Activated CD4-positive, alpha-beta T cell treated with anti-CD3 and anti-CD28 coated beads for 1 hour (primary cell): ENCODE data around the gene SYNC.

Source experiments
- DNase-seq: peaks from one replicate; pipeline ENCODE4 v3.0.0-alpha.2; 2020

SYNC gene

DNA sequence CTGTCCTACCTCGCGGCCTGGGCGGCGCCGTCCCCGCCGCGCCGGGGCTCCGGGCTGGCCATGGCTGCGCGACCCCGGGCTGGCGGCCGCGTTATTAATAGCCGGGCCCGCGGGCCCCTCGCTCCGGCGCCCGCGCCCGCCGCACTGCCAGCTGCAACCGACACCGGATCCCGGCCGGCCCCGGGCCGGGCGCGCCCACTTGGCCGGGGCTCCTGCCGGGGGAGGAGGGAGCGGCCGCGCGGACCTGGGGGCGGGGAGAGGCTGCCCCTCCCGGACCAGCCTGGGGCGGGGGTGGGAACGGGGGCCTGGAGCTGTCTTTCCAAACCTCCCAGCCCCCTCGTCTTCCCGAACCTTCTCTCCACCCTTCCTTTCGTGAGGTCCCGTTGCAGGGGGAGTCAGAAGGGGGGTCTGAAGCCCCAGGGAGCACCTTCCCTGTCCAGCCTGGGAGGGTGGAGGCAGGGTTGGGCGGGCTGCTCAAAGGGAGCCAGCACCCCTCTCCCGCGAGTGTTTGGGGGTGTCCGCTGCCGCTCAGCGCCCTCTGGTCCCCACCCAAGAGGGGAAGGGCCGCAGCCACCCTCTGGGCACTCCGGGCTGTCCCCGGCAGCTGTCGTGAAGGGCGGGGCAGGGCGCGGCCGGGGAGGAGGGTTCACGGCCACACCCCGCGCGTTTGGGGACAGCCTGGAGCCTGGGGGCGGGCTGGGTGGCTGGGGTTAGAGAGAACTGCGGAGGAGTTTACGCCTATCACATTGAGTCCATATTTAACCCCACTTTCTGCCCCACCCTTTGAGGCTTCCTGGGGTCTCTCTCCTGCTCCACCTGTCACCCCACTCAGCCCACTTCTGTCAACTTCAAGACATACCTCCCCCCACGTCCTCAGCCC, at the start of gene SYNC:
Gene SYNC, minus strand, starts transcription at position 172 of the 880 bp plus-strand sequence. Its CDS starts 110 bp downstream, at position 62.
- no peak for DNase-seq

DNA sequence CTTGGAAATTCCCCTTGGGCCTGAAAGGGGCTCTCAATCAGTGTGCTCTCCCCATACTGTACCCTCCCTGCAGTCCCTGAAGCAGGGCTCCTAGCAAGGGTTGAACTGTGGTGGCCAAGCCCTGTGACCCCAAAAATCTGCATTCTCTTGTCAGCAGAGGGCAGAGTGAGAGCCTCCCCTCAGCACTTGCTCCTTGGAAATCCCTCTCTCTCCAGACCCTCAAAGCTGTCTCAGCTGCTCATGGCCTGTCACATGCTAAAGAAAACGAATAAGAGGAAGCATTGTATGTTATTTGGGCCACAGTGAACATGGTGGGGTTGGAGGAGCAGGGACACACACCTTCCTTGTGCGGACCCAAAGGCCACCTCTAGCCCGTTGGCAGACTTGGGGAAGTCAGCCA, 47.2 kb upstream of the SYNC start:
- no peak for DNase-seq

DNA sequence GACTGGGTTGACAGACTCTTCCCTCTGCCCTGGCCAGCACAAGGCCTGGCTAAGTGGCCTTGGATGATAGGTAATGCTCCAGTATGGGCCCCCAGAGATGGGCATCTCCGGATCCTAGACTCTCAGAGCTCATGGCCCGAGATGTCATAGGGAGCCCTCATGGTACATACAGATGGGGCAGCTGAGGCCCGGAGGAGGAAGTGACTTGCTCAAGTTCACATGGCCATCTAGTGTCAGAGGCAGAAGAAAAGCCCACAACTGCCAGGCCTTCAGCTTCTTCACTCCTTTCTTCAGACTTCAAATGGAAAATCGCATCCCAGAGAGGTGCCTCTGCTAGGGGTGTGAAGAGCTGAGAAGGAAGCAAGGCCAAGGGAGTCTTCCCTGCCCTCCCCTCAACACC, 46.8 kb upstream of the SYNC start:
- no peak for DNase-seq

DNA sequence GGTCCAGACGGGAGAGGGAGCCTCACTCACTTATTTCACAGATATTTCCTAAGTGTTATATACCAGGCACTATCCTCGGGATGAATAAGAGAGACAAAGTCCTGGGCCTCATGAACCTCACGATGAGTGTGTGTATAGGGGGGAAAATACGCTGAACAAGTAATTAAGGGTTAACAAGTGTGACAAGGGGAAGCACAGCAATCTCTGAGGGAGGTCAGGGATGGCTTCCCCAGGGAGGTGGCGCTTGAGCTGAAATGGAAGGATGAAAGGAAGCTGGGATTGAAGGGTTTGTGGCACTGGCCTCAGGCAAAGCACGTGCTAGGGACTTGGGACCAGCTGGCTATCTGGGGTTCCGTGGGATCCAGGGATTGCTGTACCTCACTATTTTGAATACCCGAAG, 46.4 kb upstream of the SYNC start:
- DNase-seq: no peak

DNA sequence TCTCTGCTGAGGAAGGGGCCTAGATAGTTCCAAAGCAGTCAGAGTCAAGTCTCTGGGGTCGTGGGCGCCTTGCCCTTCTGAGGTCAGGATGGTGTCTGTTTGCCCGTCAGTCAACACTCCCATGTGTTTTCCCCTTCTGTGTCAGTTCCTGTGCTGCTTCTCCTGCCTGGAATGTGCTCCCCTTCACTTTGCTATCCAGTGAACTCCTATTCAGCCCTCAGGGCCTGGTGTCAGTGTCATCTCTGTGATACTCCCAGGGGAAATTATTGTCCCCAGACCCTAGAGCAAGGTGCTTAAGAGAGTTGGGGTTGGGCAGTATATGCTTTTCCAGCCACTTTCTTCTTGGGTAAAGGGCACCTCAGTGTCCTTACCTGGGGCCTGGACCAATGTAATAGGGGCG, 45.8 kb upstream of the SYNC start:
- no peak for DNase-seq

DNA sequence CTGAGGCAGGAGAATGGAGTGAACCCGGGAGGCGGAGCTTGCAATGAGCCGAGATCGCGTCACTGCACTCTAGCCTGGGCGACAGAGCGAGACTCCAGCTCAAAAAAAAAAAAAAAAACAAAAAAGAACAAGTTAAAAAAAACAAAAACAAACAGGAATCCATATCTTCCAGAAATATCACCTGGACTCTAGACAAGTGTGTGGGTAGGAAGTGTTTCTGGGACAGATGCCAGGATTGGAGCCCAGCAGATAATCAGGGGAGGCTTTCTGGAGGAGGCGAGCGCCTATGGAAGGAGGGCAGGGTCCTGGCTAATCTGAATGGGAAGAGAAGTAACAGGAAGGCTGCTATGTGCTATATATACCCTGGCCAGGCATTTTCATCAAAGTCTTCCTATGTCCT, 43.6 kb upstream of the SYNC start:
- no peak for DNase-seq

DNA sequence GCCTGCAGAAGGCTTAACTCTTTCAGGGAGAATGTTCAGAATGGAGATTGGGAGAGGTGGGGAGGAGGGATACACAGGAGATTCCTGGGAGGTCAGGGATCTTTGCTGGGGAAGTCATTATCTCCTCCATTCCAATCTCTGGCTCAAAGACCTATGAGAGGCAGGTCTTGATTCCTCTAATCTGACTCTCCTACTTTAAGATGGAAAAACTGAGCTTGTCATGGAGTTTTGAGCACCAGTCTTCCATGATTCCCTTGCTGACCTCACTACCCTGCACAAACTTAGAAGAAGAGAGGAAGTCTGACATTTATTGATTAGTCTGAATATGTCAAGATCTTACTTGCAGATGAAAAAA, 41.5 kb upstream of the SYNC start:
- DNase-seq: no peak

DNA sequence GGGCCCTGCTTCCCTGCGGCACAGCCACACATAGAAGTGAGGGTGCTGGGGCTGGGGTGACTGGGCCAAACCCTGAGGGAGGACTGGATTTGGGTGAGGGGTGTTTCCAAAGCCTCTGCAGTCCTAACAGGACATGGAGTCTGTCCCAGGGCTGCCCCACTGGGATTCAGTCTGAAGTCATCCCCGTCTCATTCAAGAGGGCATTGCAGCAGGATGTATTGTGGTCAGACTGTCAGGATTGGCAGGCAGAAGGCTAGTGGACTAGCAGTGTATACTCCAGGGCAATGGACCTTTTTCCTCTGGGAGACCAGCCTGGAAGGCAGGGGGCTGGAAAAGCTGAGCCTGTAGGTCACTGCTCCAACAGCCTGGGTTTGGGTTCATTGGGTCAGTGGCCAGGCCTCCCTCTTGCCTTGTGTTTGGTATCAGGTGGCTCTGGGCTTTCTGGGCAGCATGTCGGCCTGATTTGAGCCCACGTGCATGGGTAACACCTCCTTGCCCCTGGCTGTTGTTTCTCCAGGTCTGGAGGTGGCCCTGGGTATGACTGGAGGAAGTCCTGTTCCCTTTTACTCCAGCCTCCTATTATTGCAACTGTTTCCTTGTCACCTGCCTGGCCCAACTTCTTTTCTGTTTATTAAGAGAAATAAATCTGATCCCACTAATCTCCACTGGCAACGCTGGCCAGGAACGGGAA, 41.0 kb upstream of the SYNC start:
- no peak for DNase-seq

DNA sequence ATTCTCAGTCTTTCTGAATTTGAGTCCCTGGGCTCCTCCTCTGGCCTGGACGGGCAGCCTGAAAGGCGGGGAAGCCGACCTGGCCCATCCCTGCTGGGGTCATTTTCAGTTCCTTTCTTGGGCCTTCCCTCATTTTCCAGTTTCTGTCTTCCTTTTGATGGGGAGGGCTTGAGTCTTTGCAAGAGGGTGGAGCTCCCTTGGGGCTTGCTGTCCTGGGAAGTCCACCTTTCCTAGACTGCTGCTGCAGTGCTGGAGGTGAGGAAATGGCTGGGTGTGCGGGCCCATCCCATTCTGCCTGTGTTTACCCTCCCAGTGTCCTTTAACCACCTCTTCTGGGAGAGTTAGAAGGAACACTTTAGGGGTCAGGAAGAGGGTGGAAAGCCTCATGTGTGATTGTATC, 40.4 kb upstream of the SYNC start:
- DNase-seq: no peak

DNA sequence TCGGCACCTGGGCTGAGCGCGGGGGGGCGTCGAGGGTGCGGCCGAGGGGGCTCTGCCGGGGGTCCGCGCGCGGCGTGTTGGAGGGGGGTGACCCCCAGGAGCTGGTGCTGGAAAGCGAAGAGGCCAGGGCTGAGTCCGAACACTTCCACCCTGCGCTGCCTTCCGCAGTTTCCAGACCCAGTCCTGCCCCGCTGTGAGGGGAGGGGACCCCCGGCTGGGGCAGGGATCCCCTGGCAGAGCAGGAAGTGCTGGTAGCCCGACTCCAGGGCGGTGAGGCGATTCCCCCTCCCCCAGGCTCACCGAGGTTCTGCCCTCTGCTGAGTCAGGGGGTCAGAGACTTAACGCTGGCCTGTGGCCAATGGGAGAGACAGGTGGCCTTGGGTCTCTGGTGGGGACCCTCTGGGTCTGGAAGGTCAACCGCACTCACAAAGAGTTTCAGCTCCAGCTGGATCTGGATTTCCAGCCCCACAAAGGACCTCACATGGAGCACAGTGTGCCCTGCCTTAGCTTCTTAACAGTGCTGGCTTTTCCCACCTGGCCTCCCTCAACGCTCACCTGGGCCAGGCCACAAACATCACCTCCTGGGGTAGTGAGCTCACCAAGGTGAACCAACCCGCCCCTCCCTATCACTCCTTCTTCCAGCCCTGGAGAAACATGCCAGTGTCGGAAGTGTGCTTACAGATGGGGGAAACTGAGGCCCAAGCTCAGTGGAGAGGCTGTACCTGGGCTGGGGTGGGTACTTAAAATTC, 39.8 kb upstream of the SYNC start:
- DNase-seq: no peak

DNA sequence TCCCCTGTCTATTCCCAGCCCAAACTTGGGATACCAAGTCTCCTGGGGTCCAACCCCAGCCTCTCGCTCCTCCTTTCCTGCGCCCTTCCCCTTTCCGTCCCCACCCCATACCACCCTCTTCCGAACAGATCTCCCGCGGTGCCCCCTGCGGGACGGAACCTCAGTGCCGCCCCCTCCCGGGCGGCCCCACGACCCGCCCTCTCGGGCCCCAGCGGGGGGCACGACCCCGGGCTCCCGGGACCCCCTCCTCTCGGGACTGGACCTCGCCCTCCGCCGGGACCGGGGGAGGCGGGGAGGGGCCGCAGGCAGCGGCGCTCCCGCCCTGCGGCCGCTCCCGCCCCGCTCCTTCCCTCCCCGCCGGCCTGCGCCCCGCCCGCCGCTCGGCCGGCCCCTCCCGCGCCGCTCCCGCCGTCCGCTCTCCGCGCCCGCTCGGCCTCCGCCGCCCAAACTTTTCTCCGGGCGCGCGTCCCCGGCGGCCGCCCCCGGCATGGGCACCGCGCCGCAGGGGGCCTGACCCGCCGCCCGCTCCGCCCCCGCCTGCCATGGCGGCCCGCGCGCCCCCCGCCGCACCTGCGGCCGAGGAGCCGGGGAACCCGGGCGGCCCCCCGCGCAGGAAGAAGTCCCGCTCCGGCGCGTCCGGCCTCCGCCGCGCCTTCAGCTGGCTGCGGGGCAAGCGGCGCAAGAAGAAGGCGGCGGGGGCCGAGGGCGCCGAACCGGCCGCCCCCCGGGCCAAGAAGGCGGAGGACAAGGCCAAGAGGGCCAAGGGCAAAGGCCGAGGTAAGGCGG, 39.0 kb upstream of the SYNC start:
- DNase-seq: no peak

DNA sequence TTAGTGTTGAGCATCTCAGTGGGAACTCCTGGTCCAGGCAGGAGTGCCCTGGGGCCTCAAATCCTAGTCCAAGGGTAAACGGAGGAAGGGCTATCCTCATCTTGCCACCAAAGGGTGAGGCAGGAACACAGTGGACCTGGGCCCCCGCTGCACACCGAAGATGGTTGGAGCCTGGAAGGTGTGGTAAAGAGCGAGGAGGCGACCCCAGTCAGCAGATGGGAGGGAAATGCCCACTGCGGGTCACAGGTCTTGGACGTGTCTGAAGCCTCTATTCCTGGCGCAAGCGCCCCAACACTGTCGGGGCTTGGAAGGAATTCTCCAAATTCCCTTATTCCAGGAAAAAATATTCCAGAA, 38.5 kb upstream of the SYNC start:
- DNase-seq: no peak

DNA sequence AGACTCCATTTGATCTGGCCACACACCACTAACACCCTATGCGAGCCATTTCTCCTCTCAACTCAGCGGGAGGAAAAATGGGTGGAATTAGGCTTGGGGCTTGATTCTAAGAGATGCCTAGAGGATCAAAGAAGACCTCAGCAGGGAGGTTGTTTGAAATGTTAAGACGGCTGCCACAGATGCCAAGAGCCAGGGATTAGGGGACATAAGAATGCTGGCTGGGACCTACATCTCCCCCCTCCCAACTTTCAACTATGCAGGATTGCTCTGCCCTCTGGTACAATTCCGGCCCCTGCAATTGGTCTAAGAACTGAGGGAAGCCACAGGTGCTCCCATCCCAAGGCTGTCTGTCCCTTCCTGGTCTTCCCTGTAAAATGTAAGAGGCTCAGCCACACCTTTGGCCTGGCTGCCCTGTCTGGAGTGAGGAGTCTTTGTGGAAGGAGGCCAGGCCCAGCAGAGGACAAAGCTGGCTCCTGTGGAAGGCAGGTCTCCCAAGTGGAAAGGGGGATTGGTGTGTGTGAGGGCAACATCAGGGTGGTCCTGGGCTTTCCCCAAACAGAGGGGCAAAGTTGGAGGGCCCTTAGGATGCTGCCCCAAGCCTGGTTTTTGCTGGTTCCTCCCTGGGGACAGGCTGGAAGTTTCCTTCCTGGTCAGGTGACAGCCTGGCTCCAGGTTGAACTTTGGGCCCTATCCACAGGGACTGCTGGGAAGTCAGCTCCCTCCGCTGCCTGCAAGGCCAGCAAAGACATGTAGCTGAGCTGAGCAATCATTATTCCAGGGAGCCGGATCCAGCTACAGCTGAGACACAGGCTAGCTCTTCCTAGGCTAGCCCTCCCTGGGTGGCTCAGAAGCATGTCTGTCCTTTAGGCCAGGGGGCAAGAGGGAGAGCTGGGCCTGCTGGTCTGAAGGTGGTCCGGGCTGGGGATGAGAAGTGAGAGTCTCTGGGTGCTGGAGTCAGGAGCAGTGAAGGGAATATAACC, 34.5 kb upstream of the SYNC start:
- DNase-seq: no peak

DNA sequence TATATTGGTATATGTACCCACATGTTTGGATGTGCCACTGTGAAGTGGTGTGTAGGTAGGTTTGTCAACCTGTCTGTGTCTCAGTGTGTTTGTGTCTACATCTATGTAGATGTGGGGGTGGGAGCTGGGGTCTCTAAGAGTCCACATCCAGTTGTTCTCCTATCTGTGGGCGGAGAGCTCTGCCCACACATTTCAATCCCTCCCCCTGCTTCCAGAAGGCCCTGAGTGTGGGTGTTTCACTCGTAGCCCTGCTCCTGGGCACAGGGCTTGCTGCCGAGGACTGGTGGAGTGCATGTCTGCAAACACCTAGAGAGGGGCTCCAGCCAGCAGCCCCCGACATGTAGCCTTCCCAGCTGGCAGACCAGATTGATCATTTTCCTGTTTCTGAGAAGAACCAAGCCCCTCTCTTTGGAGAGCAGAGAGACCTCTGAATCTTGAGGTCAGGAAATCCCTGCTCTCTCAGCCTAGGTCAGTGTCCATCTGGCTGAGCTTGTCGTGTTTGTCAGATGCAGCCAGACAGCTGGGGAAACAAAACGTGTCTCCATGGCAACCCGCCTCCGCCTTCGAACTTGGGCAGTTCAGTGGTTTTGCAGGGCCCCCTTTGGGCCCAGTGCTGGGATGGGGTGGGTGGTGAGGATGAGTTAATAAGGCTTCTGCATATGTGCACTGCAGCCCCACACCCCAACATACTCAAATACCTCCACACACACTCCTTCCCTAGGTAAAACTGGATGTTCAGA, 31.2 kb upstream of the SYNC start:
- DNase-seq: no peak

DNA sequence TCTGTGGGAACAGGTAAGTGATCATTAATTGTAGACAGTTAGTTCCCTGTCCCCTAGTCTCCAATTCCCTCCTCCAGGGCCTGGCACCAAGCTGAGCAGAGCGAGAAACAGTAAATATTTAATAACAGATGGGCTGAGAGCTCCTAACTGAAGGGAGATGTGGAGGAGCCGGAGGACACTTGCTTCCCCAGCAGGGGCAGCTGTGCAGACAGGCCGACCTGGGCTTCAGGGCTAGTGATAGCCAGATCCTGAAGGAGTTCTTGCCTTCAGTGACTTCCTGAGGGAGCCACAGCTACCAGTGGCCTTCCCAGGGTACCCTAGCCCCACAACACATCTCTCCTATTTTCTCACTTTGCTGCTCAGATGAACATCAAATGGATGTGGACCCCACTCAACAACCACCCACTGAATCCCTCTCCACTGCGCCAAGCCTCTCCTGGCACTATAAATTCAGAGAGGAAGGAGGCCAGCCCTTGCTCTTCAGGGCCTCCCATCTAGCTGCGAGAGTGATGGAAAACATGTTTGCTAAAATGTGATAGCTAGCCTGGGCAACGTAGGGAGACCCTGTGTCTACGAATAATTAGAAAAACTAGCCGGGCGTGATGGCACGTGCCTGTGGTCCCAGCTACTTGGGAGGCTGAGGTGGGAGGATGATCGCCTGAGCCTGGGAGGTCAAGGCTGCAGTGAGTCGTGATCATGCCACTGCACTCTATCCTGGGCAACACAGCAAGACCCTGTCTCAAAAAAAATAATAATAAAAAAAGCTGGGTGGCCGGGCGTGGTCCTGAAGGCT, 26.9 kb upstream of the SYNC start:
- no peak for DNase-seq

DNA sequence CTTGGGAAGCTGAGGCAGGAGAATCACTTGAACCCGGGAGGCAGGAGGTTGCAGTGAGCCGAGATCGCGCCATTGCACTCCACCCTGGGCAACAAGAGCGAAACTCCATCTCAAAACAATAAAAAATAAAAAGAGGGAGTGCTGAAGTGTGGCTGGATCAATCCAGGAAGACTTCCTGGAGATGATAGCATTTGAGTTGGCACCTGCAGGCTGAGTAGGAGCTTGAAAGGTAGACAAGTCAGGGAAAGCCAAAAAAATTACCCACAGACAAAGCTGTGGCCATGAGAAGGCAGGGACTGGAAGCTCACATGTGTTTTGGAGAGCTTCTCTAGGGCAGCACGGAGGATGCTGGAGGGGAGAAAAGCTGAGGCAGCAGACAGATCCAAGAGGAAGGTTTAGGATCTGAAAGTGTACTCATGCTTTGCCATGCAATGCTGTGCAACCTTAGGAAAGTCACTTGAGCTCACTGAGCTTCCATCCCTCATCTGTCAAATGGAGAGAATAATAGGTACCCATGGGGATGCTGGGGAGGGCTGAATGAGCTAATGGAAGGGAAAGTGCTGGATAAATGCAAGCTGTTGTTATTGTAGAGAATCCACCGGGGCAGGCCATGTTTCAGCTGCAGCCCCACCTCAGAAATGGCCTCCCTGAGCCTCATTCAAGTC, 26.0 kb upstream of the SYNC start:
- no peak for DNase-seq

DNA sequence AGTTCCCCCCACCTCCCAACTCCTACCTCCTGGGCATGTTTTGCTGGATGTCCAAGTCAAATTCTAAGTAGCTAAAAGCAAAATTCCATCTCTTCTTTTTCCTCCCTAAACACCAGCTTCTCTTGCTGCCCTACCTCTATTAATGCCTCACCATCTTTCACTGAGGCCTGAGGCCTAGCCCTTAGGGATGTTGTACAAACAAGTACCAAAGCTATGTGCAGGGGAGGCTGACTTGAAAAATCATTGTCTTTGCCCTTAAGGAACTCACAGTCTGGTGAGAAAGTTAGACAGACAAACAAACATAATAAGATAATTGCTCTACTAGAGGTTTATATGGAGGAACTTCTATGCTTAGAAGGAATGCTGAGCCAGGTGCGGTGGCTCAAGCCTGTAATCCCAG, 25.3 kb upstream of the SYNC start:
- no peak for DNase-seq

DNA sequence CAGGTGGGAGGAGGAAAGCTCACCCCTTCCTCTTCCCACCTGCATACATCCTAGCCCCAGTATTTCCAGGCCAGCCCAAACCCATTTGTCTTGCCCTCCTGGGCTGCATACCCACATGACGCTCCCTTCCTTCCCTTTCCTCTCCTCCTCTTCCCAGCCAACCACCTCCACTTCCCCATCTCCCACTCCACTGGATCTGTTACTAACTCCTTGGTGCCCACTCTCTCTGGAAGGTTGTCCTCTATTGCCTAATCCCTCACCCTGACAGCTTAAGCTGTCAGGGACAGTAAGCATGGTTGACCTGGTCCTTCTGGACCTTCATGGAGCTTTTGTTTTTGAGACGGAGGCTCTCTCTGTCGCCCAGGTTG, 23.0 kb upstream of the SYNC start:
- DNase-seq: no peak

DNA sequence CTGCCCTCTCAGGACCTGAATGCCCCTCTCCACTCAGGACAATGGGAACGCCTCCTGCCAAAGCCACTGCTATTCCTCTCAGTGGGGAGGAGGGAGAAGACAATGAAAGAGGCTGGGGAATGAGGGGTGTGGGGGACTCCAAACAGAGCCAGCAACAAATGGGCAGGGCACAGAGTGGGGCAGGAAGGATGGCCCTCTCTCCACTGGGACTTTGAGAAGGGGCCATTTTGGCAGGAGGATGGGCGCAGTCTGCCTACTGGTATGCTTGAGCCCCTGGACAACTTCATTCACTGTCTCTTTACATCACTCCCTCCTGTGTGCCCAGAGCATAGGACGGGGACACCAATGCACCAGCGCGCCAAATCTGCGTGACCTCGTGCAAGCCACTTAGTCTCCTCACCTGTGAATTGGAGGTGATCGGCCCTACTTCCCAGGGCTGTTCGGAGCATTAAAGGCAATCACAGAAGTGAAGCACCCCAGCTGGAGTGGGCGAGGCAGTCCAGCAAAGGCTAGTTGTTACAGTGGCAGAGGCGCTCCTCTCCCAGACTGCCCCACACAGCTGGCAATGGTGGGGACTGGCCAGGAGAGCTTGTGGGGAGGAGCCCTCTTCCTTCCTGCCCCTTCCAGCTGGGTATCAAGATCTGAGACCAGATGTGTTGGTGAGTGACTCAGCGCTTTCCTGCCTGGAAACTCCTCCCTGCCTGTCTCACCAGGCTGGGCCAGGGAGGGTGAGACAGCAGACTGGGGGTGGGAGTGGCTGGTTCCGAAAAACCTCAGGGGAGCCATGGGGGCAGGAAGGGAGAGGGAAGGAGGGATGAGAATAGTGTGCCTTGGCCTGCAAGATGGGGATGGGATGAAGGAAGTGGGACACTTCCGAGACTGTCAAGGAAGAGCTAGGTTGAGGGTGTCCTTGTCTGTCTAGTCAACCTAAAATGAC, 22.4 kb upstream of the SYNC start:
- DNase-seq: no peak
